AG04450 (cell line): ENCODE data around the gene PAFAH1B1. TPM values are rescaled to one million over a fixed set of nuclear protein-coding genes. Genes with fewer than 3 reads are reported as not detected.
"Not testable (repeated sequence)": the region's sequence is repeated elsewhere in the genome, so short reads cannot be mapped to it uniquely, and the experiment has no call there.

Source experiments
- CTCF ChIA-PET: fragments of 300-600, 350-600 bp; formaldehyde crosslinking; extraction: SDS; loops from one replicate; lab custom pipeline; 2022; ENCODE audit warnings: antibody characterized with exemption, inconsistent platforms; lab: Charles Lee
- POLR2A ChIA-PET: fragments of 350-600 bp; formaldehyde crosslinking; extraction: SDS; loops from one replicate; lab custom pipeline; 2021; ENCODE audit warnings: antibody characterized with exemption, inconsistent platforms; lab: Yijun Ruan, JAX
- DNase-seq: peaks from one replicate; pipeline ENCODE4 v3.0.0-alpha.2; 2011; ENCODE audit warnings: low read depth, low spot score
- H3K27ac ChIP-seq: one replicate; pipeline ENCODE4 v1.5.1; 2012; ENCODE audit warnings: low read depth, low read length, control low read depth
- H3K27me3 ChIP-seq: one replicate; pipeline ENCODE4 v1.6.0; 2012; ENCODE audit warnings: low read length; ENCODE audit not compliant: control insufficient read depth, insufficient read depth
- H3K4me3 ChIP-seq: 2 replicates; pipeline ENCODE4 v1.5.1; 2011; ENCODE audit warnings: mild to moderate bottlenecking, low read depth, low read length, control low read depth
- H3K9me3 ChIP-seq: 2 replicates; pipeline ENCODE4 v1.5.1; 2012; ENCODE audit warnings: low read length; ENCODE audit not compliant: control insufficient read depth, insufficient read depth
- polyA plus RNA-seq: library from polyadenylated mRNA; depleted of rRNA; stranded (reverse); fragments of >200 nt; gene quantifications from 2 replicates; pipeline ENCODE4 v1.2.3, GENCODE V29; 2011
- TF ChIP-seq, protein P1 (sequence below): IDR thresholded peaks from 2 replicates; pipeline ENCODE4 v1.5.1; 2011; ENCODE audit warnings: low read depth, low read length, control low read depth, inconsistent platforms

The PAFAH1B1 gene
- polyA plus RNA-seq, 1 experiment = 111 TPM

DNA sequence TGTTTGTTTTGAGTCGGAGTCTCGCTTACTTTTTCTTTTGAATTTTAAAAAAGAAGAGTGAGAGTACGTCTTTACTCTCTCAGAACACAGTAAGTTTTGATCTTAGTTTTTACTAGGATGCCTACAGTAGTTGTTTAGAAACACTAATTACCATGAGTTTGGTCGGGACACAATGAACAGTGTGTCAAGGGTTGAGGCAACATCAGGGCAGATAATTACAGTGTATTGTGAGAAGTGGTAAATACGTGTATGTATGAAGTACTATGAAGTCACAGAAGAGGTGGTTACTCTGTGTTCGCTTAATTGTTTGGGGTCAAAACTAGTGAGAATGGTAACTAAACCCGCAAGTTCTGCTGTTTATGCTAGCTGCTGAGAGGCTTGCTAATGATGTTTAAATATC lies 18.2 kb downstream of the PAFAH1B1 start:
- H3K27me3 ChIP-seq = no peaks in the 10 kb centered on the region
- no peak overlapping the region for H3K27ac ChIP-seq
- CTCF ChIA-PET = interaction anchor here (1.0 kb wide), 1 partner anchor 229 kb away, joined by 3 read pairs; no protein-coding TSS in a partner anchor
- no peak for DNase-seq
- TF ChIP-seq, protein P1, sequence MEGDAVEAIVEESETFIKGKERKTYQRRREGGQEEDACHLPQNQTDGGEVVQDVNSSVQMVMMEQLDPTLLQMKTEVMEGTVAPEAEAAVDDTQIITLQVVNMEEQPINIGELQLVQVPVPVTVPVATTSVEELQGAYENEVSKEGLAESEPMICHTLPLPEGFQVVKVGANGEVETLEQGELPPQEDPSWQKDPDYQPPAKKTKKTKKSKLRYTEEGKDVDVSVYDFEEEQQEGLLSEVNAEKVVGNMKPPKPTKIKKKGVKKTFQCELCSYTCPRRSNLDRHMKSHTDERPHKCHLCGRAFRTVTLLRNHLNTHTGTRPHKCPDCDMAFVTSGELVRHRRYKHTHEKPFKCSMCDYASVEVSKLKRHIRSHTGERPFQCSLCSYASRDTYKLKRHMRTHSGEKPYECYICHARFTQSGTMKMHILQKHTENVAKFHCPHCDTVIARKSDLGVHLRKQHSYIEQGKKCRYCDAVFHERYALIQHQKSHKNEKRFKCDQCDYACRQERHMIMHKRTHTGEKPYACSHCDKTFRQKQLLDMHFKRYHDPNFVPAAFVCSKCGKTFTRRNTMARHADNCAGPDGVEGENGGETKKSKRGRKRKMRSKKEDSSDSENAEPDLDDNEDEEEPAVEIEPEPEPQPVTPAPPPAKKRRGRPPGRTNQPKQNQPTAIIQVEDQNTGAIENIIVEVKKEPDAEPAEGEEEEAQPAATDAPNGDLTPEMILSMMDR = no peak
- POLR2A ChIA-PET = no interaction called here
- H3K4me3 ChIP-seq = no peak overlapping the region
- H3K9me3 ChIP-seq = no peaks in the 10 kb centered on the region; the same call in 1 of the 2 replicates

- no peak for DNase-seq
- H3K27me3 ChIP-seq = no peaks in the 10 kb centered on the region
- POLR2A ChIA-PET = no interaction called here
- no peaks in the 10 kb centered on the region; the same call in 1 of the 2 replicates for H3K9me3 ChIP-seq
- H3K4me3 ChIP-seq = no peak overlapping the region
- H3K27ac ChIP-seq = no peak overlapping the region
- TF ChIP-seq, protein P1 = no peak
- CTCF ChIA-PET = interaction anchor here (1.0 kb wide), 1 partner anchor 230 kb away, joined by 3 read pairs; no protein-coding TSS in a partner anchor
Observed at GRCh38 chr17:2612630-2613029, 19.2 kb downstream of the PAFAH1B1 start.

GRCh38 chr17:2613089-2613808 lies 19.8 kb downstream of the PAFAH1B1 start:
- no peak for DNase-seq

DNA sequence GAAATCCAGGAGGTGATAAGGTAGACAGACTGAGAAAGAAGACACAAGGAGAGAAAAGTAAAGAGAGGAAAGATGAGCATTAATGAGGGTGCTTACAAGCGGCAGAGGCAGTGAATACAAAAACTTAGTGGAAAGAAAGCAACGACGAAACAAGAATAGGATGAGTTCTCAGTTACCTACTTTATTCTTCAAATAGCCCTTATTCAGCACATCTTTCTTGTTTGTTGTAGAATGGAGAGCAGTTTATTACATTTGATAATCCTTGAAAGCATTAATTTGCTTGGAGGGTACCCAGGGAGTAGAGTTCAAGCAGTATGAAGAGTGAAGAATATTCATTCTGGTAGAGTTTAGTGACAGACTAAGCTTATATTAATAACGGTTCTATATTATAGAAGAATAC lies 22.4 kb downstream of the PAFAH1B1 start:
- ChIA-PET CTCF (no interaction called here), POLR2A (no interaction called here)
- no peak overlapping the region for H3K27ac ChIP-seq
- TF ChIP-seq, protein P1 = no peak
- no peak overlapping the region for H3K4me3 ChIP-seq
- no peak for DNase-seq
- H3K27me3 ChIP-seq = no peaks in the 10 kb centered on the region
- no peaks in the 10 kb centered on the region; the same call in 1 of the 2 replicates for H3K9me3 ChIP-seq

More at GRCh38 chr17:2613089-2613808, 19.8 kb downstream of the PAFAH1B1 start:
- ChIA-PET POLR2A (interaction anchor here (0.7 kb wide), 1 partner anchor 74 kb away, joined by 5 read pairs; no protein-coding TSS in a partner anchor), CTCF (interaction anchor here (0.6 kb wide), 1 partner anchor 363 kb away, joined by 3 read pairs; no protein-coding TSS in a partner anchor)
- TF ChIP-seq, protein P1 = no peak
- Histone ChIP-seq H3K4me3 (no peak overlapping the region), H3K27ac (no peak overlapping the region), H3K27me3 (no peaks in the 10 kb centered on the region), H3K9me3 (no peaks in the 10 kb centered on the region; the same call in 1 of the 2 replicates)

DNA sequence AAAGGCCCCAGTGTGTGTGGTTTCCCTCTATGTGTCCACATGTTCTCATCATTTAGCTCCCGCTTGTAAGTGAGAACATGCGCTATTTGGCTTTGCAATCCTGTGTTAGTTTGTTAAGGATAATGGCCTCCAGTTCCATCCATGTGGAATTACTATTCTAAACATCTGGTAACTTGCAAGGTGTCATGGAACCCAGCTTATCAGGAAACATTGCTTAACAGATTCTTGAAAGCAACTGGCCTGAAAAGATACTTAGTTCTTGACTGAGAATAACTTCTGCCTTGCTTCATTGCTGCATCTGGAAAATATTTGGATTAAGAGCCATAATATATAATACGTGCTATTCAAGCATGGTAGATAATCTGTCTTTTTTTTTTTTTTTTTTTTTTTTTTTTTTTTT lies 27.8 kb downstream of the PAFAH1B1 start:
- POLR2A ChIA-PET = interaction anchor here (0.6 kb wide), 1 partner anchor 176 kb away, joined by 5 read pairs; no protein-coding TSS in a partner anchor
- CTCF ChIA-PET = no interaction called here
- DNase-seq = no peak
- no peak overlapping the region for H3K27ac ChIP-seq
- no peaks in the 10 kb centered on the region for H3K27me3 ChIP-seq
- TF ChIP-seq, protein P1 = no peak
- no peak overlapping the region for H3K4me3 ChIP-seq
- peaks cover 8% of the 10 kb centered on the region for H3K9me3 ChIP-seq

DNA sequence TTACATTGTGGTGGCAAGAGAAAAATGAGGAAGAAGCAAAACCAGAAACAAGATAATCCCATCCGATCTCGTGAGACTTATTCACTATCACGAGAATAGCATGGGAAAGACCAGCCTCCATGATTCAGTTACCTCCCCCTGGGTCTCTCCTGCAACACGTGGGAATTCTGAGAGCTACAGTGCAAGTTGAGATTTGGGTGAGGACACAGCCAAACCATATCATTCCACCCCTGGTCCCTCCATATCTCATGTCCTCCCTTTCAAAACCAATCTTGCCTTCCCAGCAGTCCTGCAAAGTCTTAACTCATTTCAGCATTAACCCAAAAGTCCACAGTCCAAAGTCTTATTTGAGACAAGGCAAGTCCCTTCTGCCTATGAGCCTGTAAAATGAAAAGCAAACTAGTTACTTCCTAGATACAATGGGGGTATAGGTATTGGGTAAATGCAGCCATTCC lies 28.5 kb downstream of the PAFAH1B1 start:
- DNase-seq, H3K27ac ChIP-seq, H3K27me3 ChIP-seq, CTCF ChIA-PET, POLR2A ChIA-PET, H3K4me3 ChIP-seq: not testable (repeated sequence)
- peaks cover 12% of the 10 kb centered on the region for H3K9me3 ChIP-seq

GRCh38 chr17:2622721-2623301 lies 29.4 kb downstream of the PAFAH1B1 start:
- H3K27ac ChIP-seq, H3K4me3 ChIP-seq, DNase-seq, H3K27me3 ChIP-seq: not testable (repeated sequence)
- POLR2A ChIA-PET = interaction anchor here (0.6 to 0.7 kb wide), 2 partner anchors 73 to 278 kb away, joined by 3 to 12 read pairs; no protein-coding TSS in a partner anchor
- CTCF ChIA-PET = interaction anchor here (0.6 kb wide), 2 partner anchors 270 to 860 kb away, joined by 3 read pairs; no protein-coding TSS in a partner anchor
- peaks cover 12% of the 10 kb centered on the region for H3K9me3 ChIP-seq
